GM18873 (cell line): ENCODE measurements around the gene MAFG.

ENCODE experiments used
- ATAC-seq: cut with Tn5 transposase; IDR thresholded peaks from one replicate; pipeline ENCODE4 v1.9.1; 2021; ENCODE audit warnings: mild to moderate bottlenecking, moderate library complexity, moderate number of reproducible peaks; ENCODE audit not compliant: unreplicated experiment, low FRiP score

The MAFG gene

DNA sequence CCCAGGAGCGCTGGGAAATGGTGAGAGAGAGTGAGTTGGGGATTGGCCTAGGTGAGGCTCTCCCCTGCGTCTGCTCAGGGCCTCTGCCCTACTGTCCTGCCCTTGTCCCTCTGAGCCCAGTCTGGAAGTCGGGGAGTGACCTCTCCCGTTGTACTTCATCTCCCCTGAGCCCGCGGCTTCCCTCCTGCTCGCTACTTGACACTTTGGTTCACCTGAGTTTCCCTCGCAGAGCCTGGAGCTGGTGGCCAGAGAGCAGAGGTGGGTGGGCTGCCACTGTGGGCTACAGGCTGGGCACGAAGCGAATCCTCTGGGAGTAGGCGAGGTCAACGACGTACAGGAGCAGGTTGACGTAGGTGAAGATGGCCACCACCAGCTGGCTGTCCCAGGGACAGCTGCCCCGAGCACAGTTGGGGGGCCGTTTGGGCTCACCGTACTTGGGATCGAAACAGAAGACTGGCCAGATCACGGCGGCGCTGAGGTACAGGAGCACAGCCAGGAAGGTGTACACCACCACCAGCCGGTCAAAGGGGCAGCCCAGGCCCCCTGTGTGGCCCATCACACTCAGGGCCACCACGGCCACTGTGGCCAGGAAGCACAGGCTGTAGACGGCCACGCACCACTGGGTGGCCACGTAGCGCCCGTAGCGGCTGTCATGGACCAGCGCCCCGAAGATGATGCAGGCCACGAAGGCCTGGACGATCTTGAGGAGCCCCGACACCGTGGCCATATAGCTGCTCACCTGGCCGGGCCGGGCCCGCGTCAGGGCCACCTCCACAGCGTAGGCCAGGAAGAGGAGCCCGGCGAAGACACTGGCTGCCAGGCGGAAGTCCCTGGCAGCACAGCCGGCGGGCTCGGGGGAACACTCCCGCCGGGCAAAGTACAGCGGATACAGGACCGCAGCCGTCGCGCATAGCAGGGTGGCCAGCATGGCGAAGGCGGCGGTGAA lies 13.3 kb upstream of the MAFG start:
- no peak for ATAC-seq

DNA sequence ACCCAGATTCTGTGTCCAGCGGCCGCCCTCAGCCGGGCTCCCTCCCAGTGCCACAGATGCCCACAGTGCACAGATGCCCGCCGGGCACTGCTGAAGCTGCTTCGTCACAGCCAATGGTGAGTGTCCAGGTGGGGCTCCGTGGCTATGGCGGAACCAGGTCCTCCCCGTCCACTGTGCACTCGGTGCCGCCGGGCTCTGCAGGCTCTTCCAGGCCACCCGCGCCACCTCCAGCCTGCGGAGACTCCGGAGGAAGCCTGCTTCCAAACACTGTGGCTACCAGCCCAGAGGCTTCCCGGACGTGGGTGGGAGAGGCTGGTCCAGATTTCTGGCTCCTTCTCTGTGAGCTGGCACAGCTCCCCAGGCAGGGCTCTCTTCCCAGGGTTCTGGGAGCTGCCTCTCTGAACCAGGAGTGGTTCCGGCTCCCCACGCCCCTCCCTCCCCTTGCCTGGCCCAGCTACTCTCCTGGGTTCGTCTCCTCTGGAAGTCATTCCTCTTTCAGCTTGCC lies 12.4 kb upstream of the MAFG start:
- no peak for ATAC-seq

DNA sequence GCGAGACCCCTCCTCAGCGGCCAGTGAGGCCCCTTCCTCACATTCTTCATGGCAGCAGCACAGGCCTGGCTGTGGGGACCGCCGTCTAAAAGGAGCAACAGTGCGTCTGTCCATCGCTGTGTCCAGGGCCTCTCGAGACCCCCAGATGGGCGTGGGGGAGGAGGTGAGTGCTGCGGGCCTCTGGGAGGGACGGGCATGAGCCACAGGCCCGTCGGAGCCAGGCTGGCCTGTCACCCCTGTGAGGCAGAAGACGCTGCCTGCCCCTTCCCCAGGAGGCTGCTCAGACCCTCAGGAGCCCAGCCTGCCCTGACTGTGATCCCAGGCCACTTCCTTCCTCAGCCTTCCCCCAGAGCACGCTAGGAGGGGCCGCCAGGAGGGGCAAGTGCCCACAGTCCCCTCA lies 11.7 kb upstream of the MAFG start:
- ATAC-seq, result no peak

DNA sequence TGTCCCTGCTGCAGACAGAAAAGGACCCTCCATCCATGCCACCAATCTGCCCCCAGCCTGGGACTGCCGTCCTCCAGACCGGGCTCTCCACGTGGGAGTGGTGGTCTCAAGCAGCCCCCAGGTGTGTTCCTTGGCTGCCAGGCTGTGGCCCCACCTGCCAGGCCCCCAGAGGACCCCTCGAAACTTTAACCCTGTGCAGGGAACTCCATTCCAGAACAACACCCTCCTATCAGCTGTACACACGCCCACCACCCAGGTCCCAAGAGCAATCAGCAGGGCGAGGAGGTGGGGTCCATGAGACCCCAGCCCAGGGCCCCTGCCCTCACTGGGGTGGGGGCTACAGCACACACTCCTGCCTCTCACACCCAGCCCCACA lies 8.2 kb upstream of the MAFG start:
- no peak for ATAC-seq

DNA sequence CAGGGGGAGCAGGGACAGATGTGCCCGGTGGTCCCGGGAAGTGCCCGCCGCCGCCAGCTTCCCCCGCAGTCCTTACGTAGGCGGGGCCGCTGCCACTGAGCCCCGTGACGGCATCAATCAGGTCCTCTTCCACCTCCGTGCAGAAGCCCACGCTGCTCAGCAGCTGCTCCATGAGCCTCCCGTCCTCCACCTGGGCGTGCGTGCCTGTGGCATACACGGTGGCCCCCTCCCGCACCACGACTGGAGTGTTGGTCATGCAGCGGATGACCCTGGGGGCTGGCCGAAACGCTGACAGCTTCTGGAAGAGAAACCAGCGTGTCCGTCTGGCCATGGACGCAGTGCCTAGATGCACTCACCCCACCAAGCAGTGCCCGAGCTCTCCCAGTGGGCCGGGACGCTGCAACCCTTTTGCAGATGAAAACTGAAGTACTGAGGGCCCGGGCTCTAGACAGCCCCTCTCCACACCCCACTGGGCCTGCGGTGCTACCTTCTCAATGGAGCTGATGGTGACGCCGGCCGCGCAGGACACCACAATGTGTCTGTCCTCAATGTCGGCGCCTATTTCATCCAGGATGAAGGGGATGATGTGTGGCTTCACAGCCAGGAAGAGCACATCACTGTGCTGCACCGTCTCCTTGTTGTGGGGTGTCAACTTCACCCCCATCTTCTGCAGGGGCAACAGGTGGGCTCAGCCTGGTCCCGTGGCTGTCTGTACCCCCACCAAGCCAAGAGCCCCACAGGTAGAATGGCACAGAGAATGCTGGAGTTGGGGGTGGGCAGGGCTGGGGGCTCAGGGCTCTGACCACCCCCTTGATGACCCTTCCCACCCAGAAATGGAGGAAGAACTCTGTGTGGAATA lies 7.5 kb upstream of the MAFG start:
- ATAC-seq, result no peak

DNA sequence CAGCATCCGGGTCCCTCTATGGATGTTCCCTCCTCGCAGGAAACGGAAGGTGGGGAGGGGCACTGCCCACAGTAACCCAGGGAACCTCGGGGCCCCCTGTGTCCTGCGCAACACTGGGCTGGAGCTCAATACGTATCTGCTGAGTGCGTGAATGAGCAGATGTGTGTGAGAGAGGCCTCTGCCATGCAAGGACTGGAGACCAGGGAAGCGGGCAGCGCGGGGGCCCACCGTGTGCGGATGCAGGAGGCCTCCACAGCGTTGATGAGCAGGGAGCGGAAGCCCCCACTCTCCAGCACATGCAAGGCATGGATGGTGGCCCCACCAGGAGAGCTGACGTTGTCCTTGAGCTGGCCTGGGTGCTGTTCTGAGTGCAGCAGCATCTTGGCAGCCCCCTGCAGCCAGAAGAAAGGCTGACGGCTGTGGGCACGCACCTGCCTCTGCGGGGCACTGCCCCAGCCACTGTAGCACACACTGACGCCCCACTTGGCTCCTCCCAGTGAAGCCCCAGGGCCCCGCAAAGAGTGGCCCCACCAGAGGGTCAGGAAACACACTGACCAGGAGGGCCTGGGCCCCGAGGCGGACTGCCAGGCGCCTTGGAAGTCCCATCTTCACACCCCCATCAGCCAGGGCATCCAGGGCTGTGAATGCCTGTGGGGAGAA lies 6.7 kb upstream of the MAFG start:
- ATAC-seq, result no peak

DNA sequence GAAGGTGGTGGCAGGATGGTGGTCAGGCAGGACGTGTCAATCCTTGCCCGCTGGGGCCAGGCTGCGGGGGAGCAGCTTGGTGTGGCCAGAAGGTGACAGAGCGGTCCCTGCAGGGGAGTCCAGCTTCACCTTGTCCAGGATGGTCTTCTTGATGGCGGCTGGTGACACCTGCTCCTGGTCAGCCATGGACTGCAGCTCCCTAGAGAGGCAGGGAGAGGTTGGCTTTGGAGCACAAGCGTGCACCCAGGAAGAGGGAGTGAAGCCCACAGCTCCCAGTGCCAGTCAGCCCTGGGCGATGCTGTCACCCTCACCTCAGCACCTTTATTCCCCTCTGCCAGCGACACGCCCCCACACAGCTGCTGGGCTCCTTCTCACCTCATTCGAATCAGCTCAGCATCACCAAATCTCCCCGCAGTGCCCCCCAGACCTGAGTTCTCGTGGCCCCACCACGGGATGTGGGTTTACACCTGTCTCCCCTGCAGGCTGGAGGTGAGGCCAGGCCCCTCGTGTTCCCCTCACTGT lies 5.7 kb upstream of the MAFG start:
- no peak for ATAC-seq

DNA sequence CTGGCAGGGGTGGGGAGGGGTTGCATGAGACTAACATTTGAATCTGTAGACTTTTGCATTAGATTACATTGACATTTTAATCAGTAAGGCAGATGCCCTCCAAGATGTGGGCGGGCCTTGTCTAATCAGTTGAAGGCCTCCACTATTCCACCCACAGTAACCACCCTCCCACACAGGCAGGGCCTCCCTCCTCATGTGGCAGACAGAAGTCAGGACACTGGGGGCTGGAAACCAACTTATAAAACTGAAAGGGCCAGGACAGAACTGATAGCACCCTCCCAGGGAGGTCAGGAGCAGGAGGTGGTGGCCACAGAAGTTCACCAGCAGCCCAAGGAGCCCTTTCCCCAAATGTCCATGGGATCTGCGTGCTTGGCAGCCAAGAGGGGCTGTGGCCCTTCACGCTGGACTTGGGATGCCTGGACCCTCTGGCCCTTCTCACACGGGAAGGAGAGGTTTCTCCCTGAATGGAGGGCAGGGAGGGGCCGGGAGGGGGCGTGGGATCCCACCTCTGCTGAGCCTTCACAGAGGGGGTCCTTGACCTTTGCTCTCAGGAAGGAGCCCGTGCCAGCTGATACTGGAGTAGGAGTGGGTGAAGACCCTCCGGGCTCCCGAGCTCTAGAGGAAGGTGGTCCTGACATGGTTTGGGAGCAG lies 4.9 kb upstream of the MAFG start:
- no peak for ATAC-seq

DNA sequence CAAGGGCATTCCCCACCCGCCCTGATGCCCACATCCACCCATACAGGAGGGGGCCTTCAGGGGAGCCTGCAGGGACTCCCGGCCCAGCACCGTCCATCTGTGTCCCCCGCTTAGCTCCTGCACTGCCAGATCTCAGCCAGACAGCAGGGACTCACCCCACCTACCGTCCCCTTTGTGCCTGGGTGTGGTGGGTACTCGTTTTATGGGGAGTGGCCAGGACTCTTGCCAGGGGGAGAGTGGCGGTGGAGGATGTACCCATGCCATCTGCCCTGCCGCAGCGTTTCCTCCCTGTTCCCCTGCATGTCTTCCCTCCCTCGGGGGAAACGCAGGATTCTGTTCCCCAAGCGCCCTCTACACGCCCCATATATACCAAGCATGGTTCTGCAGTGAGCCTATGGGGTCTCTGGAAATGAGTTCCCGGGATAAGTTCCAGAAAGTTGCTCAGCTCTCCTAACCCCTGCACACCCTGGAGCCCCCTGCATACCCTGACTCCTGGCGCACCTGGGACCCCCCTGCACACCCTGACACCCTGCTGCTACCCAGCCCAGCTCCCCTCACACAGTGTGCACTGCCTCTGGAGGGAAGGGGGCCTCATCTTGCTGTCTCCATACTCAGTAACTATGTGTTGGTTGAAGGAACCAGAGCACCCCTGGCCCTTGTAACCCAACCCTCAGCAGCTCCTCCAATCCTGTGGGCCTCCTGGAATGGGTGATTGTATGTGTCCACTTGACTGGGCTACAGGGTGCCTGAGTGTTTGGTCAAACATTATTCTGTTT lies 4.2 kb upstream of the MAFG start:
- ATAC-seq, result no peak

DNA sequence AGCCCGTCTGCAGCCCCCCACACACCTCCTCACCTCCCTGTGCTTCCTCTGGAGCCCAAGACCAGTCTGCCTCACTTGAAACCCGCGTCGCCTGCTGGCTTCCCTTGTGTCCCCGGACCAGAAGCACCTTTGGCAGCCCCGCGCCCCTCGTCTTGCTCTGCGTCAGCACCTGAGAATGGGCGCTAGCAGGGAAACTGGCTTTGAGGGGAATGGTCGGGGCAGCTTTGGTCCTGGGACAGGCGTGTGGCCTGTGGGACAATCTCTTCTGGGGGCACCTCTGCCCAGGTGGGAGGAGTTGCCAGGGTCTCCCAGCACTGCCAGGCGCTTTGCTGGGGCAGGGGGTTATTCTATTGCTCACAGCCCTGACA lies 3.6 kb upstream of the MAFG start:
- ATAC-seq, result no peak

DNA sequence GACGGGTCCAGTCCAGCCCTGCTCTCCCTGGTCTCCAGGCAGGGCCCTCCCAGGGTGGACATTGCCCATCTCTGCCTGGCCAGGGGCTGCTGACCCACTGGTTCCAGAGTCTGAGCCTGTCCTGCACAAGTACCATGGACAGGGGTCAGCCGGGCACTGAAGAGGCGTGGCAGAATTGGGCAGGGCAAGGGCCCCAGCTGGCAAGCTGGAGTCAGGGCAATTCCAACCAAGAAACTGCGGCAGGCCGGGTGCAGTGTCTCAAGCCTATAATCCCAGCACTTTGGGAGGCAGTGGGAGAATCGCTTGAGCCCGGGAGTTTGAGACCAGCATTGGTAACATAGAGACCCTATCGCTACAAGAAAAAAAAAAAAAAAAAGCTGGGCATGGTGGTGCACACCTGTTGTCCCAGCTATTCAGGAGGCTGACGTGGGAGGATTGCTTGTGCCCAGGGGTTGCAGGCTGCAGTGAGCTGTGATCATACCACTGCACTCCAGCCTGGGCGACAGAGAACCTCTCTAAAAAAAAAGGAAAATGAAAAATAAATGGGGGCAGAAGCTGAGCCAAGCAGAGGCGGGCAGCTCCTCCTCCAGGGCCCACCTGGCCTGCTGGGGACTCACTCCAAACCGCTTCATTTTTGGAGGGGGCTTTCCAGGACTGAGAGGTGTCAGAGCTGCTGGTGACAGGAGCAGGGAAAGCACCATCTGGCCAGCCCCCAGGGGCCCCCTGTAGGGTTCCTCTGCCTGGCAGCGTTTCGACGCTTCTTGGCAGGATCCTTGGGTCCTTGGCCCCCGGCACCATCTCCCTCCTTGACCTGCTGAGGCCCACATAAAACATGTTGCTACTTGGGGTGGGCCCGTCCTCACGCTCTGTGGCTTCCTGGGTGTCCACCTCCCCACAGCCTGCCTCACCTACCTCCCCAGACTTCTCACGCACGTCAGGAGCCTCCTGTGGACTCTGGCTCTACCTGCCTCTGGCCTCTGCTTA lies 2.9 kb upstream of the MAFG start:
- no peak for ATAC-seq

DNA sequence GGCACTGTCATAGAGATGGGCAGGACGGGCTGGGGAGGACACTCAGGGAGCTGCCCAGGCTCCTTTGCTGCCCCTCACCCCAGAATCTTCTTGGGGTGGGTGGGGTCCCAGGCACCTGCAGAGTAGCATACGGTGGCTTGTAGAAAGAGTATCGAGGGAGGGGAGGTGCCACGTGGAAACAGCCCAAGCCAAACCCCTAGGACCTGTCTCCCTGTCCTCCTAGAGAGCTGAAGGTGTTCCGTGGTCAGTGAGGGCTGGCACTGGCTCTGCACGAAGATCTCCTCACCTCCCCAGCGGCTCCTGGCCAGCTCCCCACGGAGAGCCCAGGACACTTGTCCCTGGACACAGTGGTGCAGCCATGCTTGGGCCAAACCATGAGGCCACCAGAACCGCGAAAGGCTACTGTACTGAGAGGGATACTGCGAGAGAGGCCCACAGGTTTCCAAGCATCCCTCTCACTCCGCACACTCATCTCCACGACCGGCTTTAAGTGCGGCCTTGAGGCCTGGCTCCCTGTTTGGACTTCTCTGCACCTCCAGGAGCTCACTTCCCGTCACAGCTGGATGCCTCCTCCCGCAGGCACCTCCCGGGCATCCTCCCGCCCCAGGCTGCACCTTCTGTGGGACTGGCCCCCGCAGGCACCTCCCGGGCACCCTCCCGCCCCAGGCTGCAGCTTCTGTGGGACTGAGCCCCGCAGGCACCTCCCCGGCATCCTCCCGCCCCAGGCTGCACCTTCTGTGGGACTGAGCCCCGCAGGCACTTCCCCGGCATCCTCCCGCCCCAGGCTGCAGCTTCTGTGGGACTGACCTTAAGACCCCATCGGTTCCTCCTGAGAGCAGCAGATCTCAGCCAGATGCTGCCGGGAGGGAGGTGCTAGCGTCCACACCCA lies 2.0 kb upstream of the MAFG start:
- ATAC-seq, result no peak

DNA sequence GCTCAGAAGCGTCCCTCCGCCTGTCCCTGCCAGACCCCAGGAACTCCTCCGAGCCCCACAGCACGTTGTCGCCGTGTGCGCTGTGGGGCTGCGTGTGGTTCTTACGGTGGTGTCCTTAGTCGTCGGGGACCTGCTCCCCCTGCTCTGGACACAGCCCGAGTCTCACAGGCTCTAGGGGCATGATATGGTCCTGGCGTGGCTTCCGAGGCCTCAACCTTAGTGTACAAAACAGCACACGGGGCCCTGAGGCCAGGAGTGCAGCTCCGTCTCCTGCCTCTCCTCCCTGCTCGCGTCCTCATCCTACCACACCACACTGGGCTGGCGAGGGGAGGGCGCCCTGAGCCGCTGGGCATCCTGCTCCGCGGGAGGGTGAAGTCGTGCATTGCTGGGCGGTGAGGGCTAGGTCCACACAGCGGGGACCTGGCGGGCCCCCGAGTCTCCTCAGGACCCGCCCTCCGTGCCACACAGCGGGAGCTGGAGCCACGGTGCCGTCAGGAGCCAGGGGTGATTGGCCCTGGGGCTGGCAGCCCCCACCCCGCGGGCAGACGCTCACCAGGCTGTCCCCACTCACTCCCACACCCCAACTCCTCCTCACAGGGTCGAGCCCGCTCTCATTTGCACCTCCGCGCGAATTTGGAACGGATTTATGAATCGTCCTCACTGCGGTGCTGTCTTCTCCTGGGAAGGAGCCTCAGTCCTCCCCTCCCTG lies 1.2 kb upstream of the MAFG start:
- ATAC-seq, result no peak

DNA sequence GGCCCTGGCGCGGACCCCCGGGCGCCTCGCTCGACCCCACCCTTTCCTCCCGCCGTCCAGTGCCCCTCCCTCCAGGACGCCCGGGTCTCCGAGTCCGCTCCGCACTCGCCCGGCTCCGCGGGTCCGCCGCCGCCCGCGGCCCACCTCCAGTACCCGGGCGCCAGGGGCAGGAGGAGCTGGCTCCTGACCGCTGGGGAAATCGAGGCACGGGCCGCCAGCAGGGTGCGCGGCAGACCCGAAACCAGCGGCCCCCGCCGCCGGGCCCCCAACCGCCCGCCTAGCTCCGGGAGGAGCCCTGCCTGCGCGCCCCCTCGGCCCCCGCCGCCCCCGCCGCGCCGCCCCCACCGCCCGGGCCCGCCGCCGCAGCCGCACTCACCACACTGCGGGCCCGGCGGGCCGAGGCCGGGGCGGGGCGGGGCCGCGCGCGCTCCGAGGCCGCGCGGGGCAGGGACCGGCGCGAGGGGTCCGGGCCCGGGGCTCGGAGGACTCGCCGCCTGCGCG lies 333 bp downstream of the MAFG start:
- ATAC-seq, result no peak

DNA sequence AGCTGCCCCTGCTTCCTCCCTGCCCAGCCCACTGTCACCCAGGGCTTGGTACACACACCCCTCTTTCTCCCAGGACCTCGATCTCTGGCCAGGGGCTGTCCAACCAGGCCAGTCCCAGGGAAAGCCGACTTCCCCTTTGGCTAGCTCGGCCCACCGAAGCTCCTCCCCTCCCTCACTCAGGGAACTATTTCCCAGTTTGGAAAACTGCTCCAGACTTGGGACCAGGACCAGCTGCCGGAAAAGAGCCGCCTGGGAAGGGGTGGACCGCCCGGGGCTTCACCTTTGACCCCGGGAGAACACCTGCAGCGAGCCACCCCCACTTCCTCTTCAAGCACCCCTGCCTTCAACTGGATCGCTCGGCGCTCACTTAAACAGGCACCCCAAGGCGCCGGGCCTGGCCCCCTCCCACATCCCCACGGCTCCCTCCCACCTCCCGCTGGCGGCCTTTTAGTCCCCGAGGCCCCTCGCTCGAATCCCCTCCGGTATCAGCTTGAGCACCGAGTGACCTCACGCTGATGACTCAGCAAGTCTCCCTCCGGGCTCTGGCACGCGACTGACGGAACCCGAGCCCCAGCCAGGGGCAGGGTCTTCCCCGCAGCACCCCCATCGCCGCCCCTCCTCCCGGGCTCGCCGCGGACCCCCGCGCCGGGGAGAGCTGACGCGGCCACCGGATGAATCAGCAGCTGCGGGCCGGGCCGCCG lies 934 bp downstream of the MAFG start:
- no peak for ATAC-seq

DNA sequence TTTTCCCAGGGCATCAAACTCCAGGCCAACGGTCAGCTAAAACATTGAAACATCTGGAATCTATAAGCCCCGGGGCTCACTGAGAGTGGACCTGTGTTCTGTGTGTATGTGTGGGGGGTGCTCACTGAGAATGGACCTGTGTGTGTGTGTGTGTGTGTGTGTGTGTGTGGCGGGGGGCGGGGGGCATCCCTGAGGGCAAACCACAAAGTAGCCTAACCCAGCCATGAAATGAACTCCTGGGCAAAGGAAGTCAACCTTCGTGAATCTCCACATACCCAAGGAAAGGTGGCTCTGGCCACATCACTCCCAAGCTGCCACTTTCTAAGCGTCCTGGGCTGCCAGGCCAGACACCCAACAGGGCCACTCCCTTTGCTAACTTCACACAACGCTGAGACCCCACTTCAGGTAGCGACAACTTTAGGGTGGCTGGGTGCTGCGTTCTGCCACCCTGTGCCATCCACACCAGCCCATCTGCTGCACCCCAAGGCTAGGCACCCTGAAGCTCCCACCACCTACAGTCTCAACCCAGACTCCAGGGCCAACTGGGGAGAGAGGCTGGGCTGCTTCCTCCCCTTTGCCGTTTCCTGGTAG lies 1.6 kb downstream of the MAFG start:
- ATAC-seq, result no peak
